Measurements from ENCODE around the gene SELENOP.

The SELENOP gene

GRCh38 chr5:42812620-42813019, 928 bp upstream of the SELENOP start:
- no peak for TF ChIP-seq POLR2A (IDR thresholded peaks at IDR 0.05; ENCODE audit: low read depth, low read length)
- DNase-seq (ENCODE audit: insufficient read length, low spot score) (no peak), FAIRE-seq (no peak)

DNA sequence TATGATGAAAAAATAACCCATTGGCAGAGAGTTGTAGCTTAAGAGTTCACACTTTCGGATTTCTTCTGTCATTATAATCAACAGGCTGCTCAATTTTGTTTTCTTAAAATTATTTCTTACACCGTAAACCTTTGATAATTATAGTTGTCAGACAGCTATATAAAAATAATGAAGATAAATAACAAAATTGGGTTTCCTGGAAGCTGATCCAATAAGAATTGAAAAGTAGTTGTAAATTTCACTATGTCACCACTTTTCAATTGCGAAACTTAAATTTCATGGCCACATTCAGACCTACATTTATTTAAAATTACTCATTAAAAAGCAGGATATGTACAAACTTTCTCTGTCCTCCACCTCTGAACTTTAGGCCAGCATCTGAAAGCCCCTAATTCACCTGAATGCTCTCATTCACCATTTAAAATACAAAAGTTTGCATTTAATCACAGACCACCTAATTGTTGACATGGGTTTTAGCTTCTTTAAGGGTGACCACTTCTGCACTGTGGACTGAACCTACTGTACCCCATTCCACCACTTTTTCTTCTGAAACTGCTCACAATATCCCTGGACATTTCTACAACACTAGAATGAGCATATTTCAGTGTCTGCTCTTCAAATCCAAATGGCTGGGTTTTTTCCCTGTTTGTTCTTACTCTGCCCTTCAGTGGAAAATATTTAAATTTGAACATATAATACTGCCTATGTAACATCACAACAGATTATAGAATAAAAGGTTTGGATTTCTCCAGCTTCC, 680 bp downstream of the SELENOP start:
- TF ChIP-seq POLR2A (IDR thresholded peaks at IDR 0.05; ENCODE audit: low read depth, low read length), result no peak
- no peak for DNase-seq (ENCODE audit: insufficient read length, low spot score)
- no peak for FAIRE-seq

- TF ChIP-seq POLR2A (IDR thresholded peaks at IDR 0.05; ENCODE audit: low read depth, low read length), result no peak
- FAIRE-seq, result no peak
- no peak for DNase-seq (ENCODE audit: insufficient read length, low spot score)
Observed at GRCh38 chr5:42808888-42809611, 2.6 kb downstream of the SELENOP start.

GRCh38 chr5:42807722-42808447, 3.8 kb downstream of the SELENOP start:
- FAIRE-seq (no peak), DNase-seq (ENCODE audit: insufficient read length, low spot score) (no peak)
- TF ChIP-seq POLR2A (IDR thresholded peaks at IDR 0.05; ENCODE audit: low read depth, low read length), result no peak

DNA sequence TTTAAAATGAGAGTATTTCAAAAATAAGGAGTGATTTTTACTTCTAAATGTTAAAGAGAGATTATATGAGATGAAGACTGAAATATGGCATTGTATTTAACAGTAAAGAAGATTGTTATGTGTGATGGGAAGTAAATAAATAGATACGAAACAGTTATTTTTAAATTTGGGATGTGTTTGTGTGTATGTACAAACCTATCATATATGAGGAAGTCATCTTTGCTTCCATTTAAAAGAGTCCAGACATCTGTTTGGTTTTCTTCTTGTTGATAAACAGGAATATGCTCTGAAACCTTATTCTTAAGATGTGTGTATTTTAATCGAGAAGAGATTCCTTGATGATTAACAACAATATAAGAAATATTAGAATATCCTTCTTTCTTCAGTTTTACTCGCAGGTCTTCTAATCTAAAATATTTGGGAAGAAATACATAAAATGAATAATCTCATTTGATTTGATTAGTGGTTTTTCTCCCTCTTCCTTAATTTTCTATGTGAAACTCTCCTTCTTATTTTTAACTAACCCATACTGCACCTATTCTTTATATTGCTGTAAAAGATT, 4.9 kb downstream of the SELENOP start:
- FAIRE-seq (no peak), DNase-seq (ENCODE audit: insufficient read length, low spot score) (no peak)
- no peak for TF ChIP-seq POLR2A (IDR thresholded peaks at IDR 0.05; ENCODE audit: low read depth, low read length)

- no peak for TF ChIP-seq POLR2A (IDR thresholded peaks at IDR 0.05; ENCODE audit: low read depth, low read length)
- no peak for FAIRE-seq
- DNase-seq (ENCODE audit: insufficient read length, low spot score), result no peak
Observed at GRCh38 chr5:42806004-42806700, 5.5 kb downstream of the SELENOP start.

DNA sequence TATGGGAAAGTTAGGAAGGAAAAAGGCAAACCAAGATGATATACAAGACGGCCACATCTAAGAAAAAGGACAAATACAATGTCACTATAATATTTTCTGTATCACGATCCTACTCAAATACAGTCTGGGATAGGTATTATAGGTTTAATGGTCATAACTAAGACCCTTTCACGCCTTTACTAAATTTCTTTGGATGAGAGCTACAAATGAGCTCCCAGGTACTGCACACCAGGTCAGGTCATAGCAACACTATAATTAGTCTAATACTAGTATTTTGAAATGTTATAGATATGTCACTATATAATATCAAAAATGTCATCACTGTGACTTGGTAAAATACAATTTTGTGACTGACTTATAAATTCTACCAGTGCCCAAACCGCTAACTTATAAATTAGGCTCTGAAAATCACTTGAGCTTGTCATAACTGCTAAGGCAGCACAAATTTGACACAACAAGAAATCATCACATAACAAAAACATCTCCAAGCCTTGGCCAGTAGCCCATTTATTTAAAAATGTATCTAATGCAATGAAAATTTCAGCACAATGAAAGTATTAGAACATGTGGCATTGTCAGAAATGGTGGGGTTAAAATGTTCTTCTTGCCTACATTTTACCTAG, 6.9 kb downstream of the SELENOP start:
- no peak for TF ChIP-seq POLR2A (IDR thresholded peaks at IDR 0.05; ENCODE audit: low read depth, low read length)
- DNase-seq (ENCODE audit: insufficient read length, low spot score) (no peak), FAIRE-seq (no peak)

GRCh38 chr5:42801516-42802166, 10.1 kb downstream of the SELENOP start:
- no peak for DNase-seq (ENCODE audit: insufficient read length, low spot score)
- no peak for FAIRE-seq
- no peak for TF ChIP-seq POLR2A (IDR thresholded peaks at IDR 0.05; ENCODE audit: low read depth, low read length)

DNA sequence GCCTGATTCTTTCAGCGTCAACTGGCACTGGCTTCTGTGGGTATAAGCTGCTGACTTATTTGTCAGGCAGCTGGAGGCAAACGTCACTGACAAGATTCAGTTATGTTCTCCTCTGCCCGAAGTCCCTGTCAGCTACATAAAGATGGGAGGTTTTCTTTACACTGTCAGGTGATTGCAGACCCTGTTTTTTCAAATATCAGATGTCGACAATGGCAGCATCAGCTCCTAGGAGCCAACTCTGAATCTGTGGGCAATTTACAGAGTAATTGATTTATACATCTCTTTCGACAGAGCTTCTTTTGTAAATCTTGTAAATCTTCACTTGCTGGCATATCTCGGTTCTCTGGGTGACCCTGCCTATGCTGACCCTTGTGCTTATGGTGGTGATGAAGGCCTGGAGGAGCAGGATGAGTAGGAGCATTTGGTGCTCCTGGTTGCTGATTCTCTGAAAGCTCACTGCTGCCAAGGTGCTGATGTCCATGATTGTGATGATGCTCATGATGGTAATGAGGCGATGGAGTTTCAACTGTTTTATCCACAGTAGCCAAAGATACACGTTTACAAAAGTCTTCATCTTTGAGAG, 10.9 kb downstream of the SELENOP start:
- FAIRE-seq (no peak), DNase-seq (ENCODE audit: insufficient read length, low spot score) (no peak)
- no peak for TF ChIP-seq POLR2A (IDR thresholded peaks at IDR 0.05; ENCODE audit: low read depth, low read length)

GRCh38 chr5:42799668-42800114, 12.0 kb downstream of the SELENOP start:
- DNase-seq (ENCODE audit: insufficient read length, low spot score) (no peak), FAIRE-seq (no peak)
- no peak for TF ChIP-seq POLR2A (IDR thresholded peaks at IDR 0.05; ENCODE audit: low read depth, low read length)

DNA sequence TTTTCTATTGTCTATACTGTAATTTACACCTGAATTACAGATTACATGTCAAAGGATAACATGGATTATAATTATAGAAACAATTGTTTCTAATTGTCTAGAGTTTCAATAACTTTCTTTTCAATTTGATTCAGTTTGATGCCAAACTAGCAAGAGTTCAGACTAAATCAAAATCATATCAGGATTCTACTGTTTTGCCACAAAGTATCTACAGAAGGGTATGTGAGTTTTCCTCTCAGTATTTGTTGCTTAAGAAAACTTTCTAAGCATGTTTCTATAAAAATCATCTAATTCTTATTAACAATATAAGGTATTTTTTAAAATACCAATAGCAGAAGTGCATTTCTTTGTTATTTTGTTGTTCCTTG, 12.5 kb downstream of the SELENOP start:
- TF ChIP-seq POLR2A (IDR thresholded peaks at IDR 0.05; ENCODE audit: low read depth, low read length), result no peak
- no peak for FAIRE-seq
- DNase-seq (ENCODE audit: insufficient read length, low spot score), result no peak

Data from H54 (cell line).